HepG2 (cell line): ENCODE results near the gene SF3A2. TPM values are rescaled to one million over a fixed set of nuclear protein-coding genes. Genes with fewer than 3 reads are reported as not detected.

ENCODE experiments used
- CBX5 ChIP-seq: sonication (generic); formaldehyde crosslinking; IDR thresholded peaks from 2 replicates; pipeline ENCODE4 v1.4.0; 2020; ENCODE audit warnings: missing genetic modification reagents, borderline replicate concordance
- EEA1 ChIP-seq: sonication (generic); formaldehyde crosslinking; IDR thresholded peaks from 2 replicates; pipeline ENCODE4 v1.5.1; 2020; ENCODE audit warnings: mild to moderate bottlenecking, missing genetic modification reagents, borderline replicate concordance
- FOXK1 ChIP-seq: sonication (generic); formaldehyde crosslinking; IDR thresholded peaks from 2 replicates; pipeline ENCODE4 v1.4.0; 2020; ENCODE audit warnings: low read depth, missing genetic modification reagents, borderline replicate concordance
- FOXK2 ChIP-seq: fragments of 450-650 bp; IDR thresholded peaks from 2 replicates; pipeline ENCODE4 v1.6.1; 2016
- HNF4A ChIP-seq: sonication (generic); formaldehyde crosslinking; IDR thresholded peaks from 2 replicates; pipeline ENCODE4 v1.4.0; 2020; ENCODE audit warnings: missing genetic modification reagents
- HNRNPUL1 ChIP-seq: fragments of 200-400 bp; formaldehyde crosslinking; IDR thresholded peaks from 2 replicates; pipeline ENCODE4 v1.6.1; 2017; ENCODE audit warnings: low read depth, mild to moderate bottlenecking, low read length, moderate library complexity
- KDM1A ChIP-seq: IDR thresholded peaks from 2 replicates; pipeline ENCODE4 v1.6.1; 2016; ENCODE audit warnings: missing compliant biosample characterization
- MEIS2 ChIP-seq: sonication (generic); formaldehyde crosslinking; IDR thresholded peaks from 2 replicates; pipeline ENCODE4 v1.9.0; 2021; ENCODE audit warnings: mild to moderate bottlenecking, missing genetic modification reagents
- MLLT10 ChIP-seq: sonication (generic); formaldehyde crosslinking; IDR thresholded peaks from 2 replicates; pipeline ENCODE4 v1.4.0; 2020; ENCODE audit warnings: missing genetic modification reagents
- NFE2L2 ChIP-seq: fragments of 150-350 bp; IDR thresholded peaks from 2 replicates; pipeline ENCODE4 v1.6.1; 2014; ENCODE audit warnings: low read length
- NFYB ChIP-seq: sonication (generic); formaldehyde crosslinking; IDR thresholded peaks from 2 replicates; pipeline ENCODE4 v1.4.0; 2020; ENCODE audit warnings: missing genetic modification reagents
- SNAPC4 ChIP-seq: sonication (generic); formaldehyde crosslinking; IDR thresholded peaks from 2 replicates; pipeline ENCODE4 v1.4.0; 2020; ENCODE audit warnings: mild to moderate bottlenecking, missing genetic modification reagents
- TEAD3 ChIP-seq: optimal IDR thresholded peaks from 2 replicates; pipeline ENCODE3; 2016; ENCODE audit warnings: borderline replicate concordance
- YY1 ChIP-seq: IDR thresholded peaks from 2 replicates; pipeline ENCODE4 v1.6.1; 2011; ENCODE audit warnings: low read length, low read depth, moderate library complexity, mild to moderate bottlenecking; ENCODE audit not compliant: insufficient read depth, insufficient replicate concordance
- ZBED4 ChIP-seq: sonication (generic); formaldehyde crosslinking; IDR thresholded peaks from 2 replicates; pipeline ENCODE4 v1.4.0; 2020; ENCODE audit warnings: missing genetic modification reagents, borderline replicate concordance
- ZKSCAN1 ChIP-seq: fragments of 150-350 bp; IDR thresholded peaks from 2 replicates; pipeline ENCODE4 v1.6.1; 2014; ENCODE audit warnings: low read length
- ZNF3 ChIP-seq: IDR thresholded peaks from 2 replicates; pipeline ENCODE4 v1.7.0; 2017; ENCODE audit warnings: inconsistent platforms
- ZNF432 ChIP-seq: sonication (generic); formaldehyde crosslinking; IDR thresholded peaks from 2 replicates; pipeline ENCODE4 v1.5.0; 2020; ENCODE audit warnings: missing genetic modification reagents, mild to moderate bottlenecking, borderline replicate concordance
- ZNF501 ChIP-seq: sonication (generic); formaldehyde crosslinking; IDR thresholded peaks from 2 replicates; pipeline ENCODE4 v1.5.1; 2020; ENCODE audit warnings: mild to moderate bottlenecking, moderate library complexity, missing genetic modification reagents
- ZNF766 ChIP-seq: sonication (generic); formaldehyde crosslinking; IDR thresholded peaks from 2 replicates; pipeline ENCODE4 v1.5.0; 2020; ENCODE audit warnings: missing genetic modification reagents, borderline replicate concordance
- ZNF780A ChIP-seq: sonication (generic); formaldehyde crosslinking; IDR thresholded peaks from 2 replicates; pipeline ENCODE4 v1.8.0; 2022; ENCODE audit warnings: mild to moderate bottlenecking, missing genetic modification reagents, moderate library complexity
- ZNF788 ChIP-seq: sonication (generic); formaldehyde crosslinking; IDR thresholded peaks from 2 replicates; pipeline ENCODE4 v1.5.0; 2020; ENCODE audit warnings: mild to moderate bottlenecking, missing genetic modification reagents, borderline replicate concordance
- ZNF839 ChIP-seq: sonication (generic); formaldehyde crosslinking; IDR thresholded peaks from 2 replicates; pipeline ENCODE4 v1.4.0; 2020; ENCODE audit warnings: missing genetic modification reagents, mild to moderate bottlenecking, borderline replicate concordance
- polyA plus RNA-seq, 8 experiments: library from polyadenylated mRNA; depleted of rRNA in 3 of 8; stranded (reverse) in 7 of 8; unstranded in 1 of 8; fragments of >200 nt; fragmentation: Illumina TruSeq in 4 of 8; extraction: Trizol in 4 of 8; gene quantifications; 2 replicates each; pipeline versions ENCODE4 v1.2.1 to v1.2.3, GENCODE V29; 2011 to 2016; ENCODE audit warnings: low read depth in 4 of 8, missing spikeins in 1 of 8, mixed read lengths in 1 of 8; ENCODE audit not compliant: insufficient read depth in 1 of 8
- total RNA-seq, 5 experiments: library from RNA; depleted of rRNA; stranded (reverse); fragments of >200 nt; fragmentation: Illumina TruSeq; extraction: Trizol; gene quantifications; 2 replicates each; pipeline ENCODE4 v1.2.3, GENCODE V29; 2016; ENCODE audit warnings: low read depth in 1 of 5

The SF3A2 gene
- total and polyA plus RNA-seq, 2 of the 13 experiments (the other 11 are each of a cell fraction or from before 2014, with no cell fraction given): 8.6 to 8.8 TPM

GRCh38 chr19:2212861-2213711 is 23.5 kb upstream of the SF3A2 start (continued):
- TF ChIP-seq SNAPC4 (CRISPR knock-in tag) (0 out of 2 replicates have a peak, but pooled peaks have one; percentile 55), HNRNPUL1 (no peak), ZNF766 (CRISPR knock-in tag) (peak; percentile 93; the same call in 1 of the 2 replicates), ZNF432 (no peak), EEA1 (CRISPR knock-in tag) (0 out of 2 replicates have a peak, but pooled peaks have one; percentile 52), KDM1A (CRISPR knock-in tag) (no peak), ZNF501 (CRISPR knock-in tag) (peak; percentile 34; the same call in 1 of the 2 replicates), ZNF788 (0 out of 2 replicates have a peak, but pooled peaks have one; percentile 8), ZNF839 (CRISPR knock-in tag) (no peak), ZNF780A (CRISPR knock-in tag) (no peak), MEIS2 (CRISPR knock-in tag) (peak; percentile 94), YY1 (no peak), CBX5 (CRISPR knock-in tag) (no peak), MLLT10 (CRISPR knock-in tag) (no peak), NFYB (CRISPR knock-in tag) (no peak), HNF4A (CRISPR knock-in tag) (peak; percentile 96), NFE2L2 (no peak), FOXK2 (no peak), TEAD3 (CRISPR knock-in tag) (peak; percentile 68), ZNF3 (CRISPR knock-in tag) (no peak), FOXK1 (CRISPR knock-in tag) (no peak), ZKSCAN1 (no peak), ZBED4 (peak; percentile 88; the same call in 1 of the 2 replicates)
